HepG2 (cell line): ENCODE data around the gene CCL22. TPM values are rescaled to one million over a fixed set of nuclear protein-coding genes. Genes with fewer than 3 reads are reported as not detected.

Experiments used
- FOXP1 ChIP-seq, 2 experiments: fragments of 450-650 bp in 1 of 2; IDR thresholded peaks; 2 replicates each; pipeline ENCODE4 v1.6.1; 2017 to 2018; ENCODE audit warnings: antibody characterized with exemption in 1 of 2
- IKZF1 ChIP-seq: fragments of 450-650 bp; IDR thresholded peaks from 2 replicates; pipeline ENCODE4 v1.7.1; 2016
- KAT2B ChIP-seq: fragments of 150-350 bp; IDR thresholded peaks from 2 replicates; pipeline ENCODE4 v1.6.1; 2014; ENCODE audit warnings: low read depth, low read length, borderline replicate concordance
- NR2C2 ChIP-seq: sonication (generic); formaldehyde crosslinking; IDR thresholded peaks from 2 replicates; pipeline ENCODE4 v1.4.0; 2020; ENCODE audit warnings: missing genetic modification reagents, mild to moderate bottlenecking, moderate library complexity, borderline replicate concordance
- RBFOX2 ChIP-seq: fragments of 200-400 bp; formaldehyde crosslinking; IDR thresholded peaks from 2 replicates; pipeline ENCODE4 v1.6.1; 2017; ENCODE audit warnings: low read depth, mild to moderate bottlenecking, low read length
- ZBTB7A ChIP-seq: sonication (generic); formaldehyde crosslinking; IDR thresholded peaks from 2 replicates; pipeline ENCODE4 v1.8.0; 2022; ENCODE audit warnings: mild to moderate bottlenecking, missing genetic modification reagents
- ZNF34 ChIP-seq: sonication (generic); formaldehyde crosslinking; IDR thresholded peaks from 2 replicates; pipeline ENCODE4 v1.4.0; 2020; ENCODE audit warnings: mild to moderate bottlenecking, missing genetic modification reagents, borderline replicate concordance
- ZNF790 ChIP-seq: sonication (generic); formaldehyde crosslinking; IDR thresholded peaks from 2 replicates; pipeline ENCODE4 v1.8.0; 2022; ENCODE audit warnings: missing genetic modification reagents, mild to moderate bottlenecking, borderline replicate concordance
- polyA plus RNA-seq, 8 experiments: library from polyadenylated mRNA; depleted of rRNA in 3 of 8; stranded (reverse) in 7 of 8; unstranded in 1 of 8; fragments of >200 nt; fragmentation: Illumina TruSeq in 4 of 8; extraction: Trizol in 4 of 8; gene quantifications; 2 replicates each; pipeline versions ENCODE4 v1.2.1 to v1.2.3, GENCODE V29; 2011 to 2016; ENCODE audit warnings: low read depth in 4 of 8, missing spikeins in 1 of 8, mixed read lengths in 1 of 8; ENCODE audit not compliant: insufficient read depth in 1 of 8
- total RNA-seq, 5 experiments: library from RNA; depleted of rRNA; stranded (reverse); fragments of >200 nt; fragmentation: Illumina TruSeq; extraction: Trizol; gene quantifications; 2 replicates each; pipeline ENCODE4 v1.2.3, GENCODE V29; 2016; ENCODE audit warnings: low read depth in 1 of 5
- TF ChIP-seq, protein P1 (sequence below): sonication (generic); formaldehyde crosslinking; IDR thresholded peaks from one replicate; pipeline ENCODE4 v1.5.1; 2020; ENCODE audit warnings: mild to moderate bottlenecking, missing genetic modification reagents; ENCODE audit errors: not compliant biosample characterization
- TF ChIP-seq, protein P2 (sequence below): sonication (generic); formaldehyde crosslinking; IDR thresholded peaks from 2 replicates; pipeline ENCODE4 v1.4.0; 2020; ENCODE audit warnings: missing genetic modification reagents
- TF ChIP-seq, protein P3 (sequence below): sonication (generic); formaldehyde crosslinking; IDR thresholded peaks from 2 replicates; pipeline ENCODE4 v1.4.0; 2020; ENCODE audit warnings: mild to moderate bottlenecking, low read depth, missing genetic modification reagents
- TF ChIP-seq, protein P4 (sequence below): sonication (generic); formaldehyde crosslinking; IDR thresholded peaks from 2 replicates; pipeline ENCODE4 v1.4.0; 2020; ENCODE audit warnings: missing genetic modification reagents, low read depth, mild to moderate bottlenecking, borderline replicate concordance

CCL22 gene
- total and polyA plus RNA-seq, 2 of the 13 experiments (the other 11 are each of a cell fraction or from before 2014, with no cell fraction given) = not detected

DNA sequence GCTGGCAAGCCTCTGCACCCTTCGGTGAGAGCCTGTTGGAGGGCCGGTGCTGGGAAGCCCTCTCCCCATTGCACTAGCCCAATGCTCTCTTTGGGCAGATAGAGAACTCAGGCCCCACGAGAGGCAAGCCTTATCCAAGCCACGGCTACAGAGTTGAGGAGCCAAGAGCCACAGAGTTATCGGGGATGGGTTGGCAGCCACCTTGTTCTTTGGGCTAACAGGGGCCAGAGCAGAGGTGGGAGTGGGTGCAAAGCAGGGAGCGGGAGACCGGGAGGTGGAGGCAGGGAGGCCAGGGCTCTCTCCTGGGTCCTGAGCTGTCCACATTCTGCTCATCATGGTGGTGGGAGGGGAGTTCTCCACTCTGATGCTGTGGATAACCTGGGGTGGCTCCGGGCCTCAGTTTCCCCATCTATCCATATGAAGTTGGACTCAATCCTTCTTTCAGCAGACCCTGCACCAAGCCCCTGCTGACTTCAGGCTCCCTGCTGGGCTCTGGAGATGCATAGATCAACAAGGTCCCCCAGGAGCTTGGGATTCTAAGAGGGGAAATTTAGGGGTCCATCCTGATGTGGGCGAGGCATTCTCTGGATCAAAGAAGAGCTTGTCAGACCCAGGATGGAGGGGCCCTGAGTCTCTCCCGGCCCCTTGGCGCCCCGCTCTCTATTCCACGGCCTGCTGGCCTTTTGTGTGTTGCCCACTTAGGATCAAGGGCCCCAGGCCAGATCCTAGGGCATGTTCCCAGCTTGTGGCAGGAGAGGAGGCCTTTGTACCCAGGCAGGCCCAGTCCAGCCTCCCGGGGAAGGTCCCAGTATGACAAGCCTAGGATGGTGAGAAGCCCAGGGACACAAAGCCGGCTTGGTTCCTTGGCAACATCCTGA lies 13.2 kb downstream of the CCL22 start (continued):
- TF ChIP-seq, protein P1, sequence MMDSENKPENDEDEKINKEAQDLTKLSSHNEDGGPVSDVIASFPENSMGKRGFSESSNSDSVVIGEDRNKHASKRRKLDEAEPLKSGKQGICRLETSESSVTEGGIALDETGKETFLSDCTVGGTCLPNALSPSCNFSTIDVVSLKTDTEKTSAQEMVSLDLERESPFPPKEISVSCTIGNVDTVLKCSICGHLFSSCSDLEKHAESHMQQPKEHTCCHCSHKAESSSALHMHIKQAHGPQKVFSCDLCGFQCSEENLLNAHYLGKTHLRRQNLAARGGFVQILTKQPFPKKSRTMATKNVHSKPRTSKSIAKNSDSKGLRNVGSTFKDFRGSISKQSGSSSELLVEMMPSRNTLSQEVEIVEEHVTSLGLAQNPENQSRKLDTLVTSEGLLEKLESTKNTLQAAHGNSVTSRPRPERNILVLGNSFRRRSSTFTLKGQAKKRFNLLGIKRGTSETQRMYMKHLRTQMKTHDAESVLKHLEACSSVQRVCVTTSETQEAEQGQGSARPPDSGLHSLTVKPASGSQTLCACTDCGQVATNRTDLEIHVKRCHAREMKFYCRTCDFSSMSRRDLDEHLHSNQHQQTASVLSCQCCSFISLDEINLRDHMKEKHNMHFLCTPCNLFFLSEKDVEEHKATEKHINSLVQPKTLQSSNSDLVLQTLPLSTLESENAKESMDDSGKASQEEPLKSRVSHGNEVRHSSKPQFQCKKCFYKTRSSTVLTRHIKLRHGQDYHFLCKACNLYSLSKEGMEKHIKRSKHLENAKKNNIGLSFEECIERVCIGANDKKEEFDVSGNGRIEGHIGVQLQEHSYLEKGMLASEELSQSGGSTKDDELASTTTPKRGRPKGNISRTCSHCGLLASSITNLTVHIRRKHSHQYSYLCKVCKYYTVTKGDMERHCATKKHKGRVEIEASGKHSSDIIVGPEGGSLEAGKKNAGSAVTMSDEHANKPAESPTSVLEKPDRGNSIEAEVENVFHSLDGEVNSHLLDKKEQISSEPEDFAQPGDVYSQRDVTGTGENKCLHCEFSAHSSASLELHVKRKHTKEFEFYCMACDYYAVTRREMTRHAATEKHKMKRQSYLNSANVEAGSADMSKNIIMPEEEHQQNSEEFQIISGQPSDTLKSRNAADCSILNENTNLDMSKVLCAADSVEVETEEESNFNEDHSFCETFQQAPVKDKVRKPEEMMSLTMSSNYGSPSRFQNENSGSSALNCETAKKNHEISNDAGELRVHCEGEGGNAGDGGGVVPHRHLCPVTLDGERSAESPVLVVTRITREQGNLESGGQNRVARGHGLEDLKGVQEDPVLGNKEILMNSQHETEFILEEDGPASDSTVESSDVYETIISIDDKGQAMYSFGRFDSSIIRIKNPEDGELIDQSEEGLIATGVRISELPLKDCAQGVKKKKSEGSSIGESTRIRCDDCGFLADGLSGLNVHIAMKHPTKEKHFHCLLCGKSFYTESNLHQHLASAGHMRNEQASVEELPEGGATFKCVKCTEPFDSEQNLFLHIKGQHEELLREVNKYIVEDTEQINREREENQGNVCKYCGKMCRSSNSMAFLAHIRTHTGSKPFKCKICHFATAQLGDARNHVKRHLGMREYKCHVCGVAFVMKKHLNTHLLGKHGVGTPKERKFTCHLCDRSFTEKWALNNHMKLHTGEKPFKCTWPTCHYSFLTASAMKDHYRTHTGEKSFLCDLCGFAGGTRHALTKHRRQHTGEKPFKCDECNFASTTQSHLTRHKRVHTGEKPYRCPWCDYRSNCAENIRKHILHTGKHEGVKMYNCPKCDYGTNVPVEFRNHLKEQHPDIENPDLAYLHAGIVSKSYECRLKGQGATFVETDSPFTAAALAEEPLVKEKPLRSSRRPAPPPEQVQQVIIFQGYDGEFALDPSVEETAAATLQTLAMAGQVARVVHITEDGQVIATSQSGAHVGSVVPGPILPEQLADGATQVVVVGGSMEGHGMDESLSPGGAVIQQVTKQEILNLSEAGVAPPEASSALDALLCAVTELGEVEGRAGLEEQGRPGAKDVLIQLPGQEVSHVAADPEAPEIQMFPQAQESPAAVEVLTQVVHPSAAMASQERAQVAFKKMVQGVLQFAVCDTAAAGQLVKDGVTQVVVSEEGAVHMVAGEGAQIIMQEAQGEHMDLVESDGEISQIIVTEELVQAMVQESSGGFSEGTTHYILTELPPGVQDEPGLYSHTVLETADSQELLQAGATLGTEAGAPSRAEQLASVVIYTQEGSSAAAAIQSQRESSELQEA = peak; percentile 13
- TF ChIP-seq IKZF1 (no peak), RBFOX2 (no peak), ZBTB7A (CRISPR knock-in tag) (no peak), KAT2B (no peak), ZNF790 (peak; percentile 77; the same call in 1 of the 2 replicates), NR2C2 (no peak), ZNF34 (CRISPR knock-in tag) (no peak), FOXP1 (IDR thresholded peaks at IDR 0.05) (no peak), FOXP1 (CRISPR knock-in tag; IDR thresholded peaks at IDR 0.05) (no peak)
- TF ChIP-seq, protein P2, sequence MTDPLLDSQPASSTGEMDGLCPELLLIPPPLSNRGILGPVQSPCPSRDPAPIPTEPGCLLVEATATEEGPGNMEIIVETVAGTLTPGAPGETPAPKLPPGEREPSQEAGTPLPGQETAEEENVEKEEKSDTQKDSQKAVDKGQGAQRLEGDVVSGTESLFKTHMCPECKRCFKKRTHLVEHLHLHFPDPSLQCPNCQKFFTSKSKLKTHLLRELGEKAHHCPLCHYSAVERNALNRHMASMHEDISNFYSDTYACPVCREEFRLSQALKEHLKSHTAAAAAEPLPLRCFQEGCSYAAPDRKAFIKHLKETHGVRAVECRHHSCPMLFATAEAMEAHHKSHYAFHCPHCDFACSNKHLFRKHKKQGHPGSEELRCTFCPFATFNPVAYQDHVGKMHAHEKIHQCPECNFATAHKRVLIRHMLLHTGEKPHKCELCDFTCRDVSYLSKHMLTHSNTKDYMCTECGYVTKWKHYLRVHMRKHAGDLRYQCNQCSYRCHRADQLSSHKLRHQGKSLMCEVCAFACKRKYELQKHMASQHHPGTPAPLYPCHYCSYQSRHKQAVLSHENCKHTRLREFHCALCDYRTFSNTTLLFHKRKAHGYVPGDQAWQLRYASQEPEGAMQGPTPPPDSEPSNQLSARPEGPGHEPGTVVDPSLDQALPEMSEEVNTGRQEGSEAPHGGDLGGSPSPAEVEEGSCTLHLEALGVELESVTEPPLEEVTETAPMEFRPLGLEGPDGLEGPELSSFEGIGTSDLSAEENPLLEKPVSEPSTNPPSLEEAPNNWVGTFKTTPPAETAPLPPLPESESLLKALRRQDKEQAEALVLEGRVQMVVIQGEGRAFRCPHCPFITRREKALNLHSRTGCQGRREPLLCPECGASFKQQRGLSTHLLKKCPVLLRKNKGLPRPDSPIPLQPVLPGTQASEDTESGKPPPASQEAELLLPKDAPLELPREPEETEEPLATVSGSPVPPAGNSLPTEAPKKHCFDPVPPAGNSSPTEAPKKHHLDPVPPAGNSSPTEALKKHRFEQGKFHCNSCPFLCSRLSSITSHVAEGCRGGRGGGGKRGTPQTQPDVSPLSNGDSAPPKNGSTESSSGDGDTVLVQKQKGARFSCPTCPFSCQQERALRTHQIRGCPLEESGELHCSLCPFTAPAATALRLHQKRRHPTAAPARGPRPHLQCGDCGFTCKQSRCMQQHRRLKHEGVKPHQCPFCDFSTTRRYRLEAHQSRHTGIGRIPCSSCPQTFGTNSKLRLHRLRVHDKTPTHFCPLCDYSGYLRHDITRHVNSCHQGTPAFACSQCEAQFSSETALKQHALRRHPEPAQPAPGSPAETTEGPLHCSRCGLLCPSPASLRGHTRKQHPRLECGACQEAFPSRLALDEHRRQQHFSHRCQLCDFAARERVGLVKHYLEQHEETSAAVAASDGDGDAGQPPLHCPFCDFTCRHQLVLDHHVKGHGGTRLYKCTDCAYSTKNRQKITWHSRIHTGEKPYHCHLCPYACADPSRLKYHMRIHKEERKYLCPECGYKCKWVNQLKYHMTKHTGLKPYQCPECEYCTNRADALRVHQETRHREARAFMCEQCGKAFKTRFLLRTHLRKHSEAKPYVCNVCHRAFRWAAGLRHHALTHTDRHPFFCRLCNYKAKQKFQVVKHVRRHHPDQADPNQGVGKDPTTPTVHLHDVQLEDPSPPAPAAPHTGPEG = no peak
- TF ChIP-seq, protein P3, sequence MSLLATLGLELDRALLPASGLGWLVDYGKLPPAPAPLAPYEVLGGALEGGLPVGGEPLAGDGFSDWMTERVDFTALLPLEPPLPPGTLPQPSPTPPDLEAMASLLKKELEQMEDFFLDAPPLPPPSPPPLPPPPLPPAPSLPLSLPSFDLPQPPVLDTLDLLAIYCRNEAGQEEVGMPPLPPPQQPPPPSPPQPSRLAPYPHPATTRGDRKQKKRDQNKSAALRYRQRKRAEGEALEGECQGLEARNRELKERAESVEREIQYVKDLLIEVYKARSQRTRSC = no peak; the same call in 1 of the 2 replicates
- TF ChIP-seq, protein P4, sequence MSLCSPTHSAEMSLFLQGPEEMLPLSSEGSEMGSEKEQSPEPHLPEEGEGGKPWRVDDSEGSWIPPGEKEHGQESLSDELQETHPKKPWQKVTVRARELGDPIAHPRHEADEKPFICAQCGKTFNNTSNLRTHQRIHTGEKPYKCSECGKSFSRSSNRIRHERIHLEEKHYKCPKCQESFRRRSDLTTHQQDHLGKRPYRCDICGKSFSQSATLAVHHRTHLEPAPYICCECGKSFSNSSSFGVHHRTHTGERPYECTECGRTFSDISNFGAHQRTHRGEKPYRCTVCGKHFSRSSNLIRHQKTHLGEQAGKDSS (CRISPR knock-in tag) = peak; percentile 3; the same call in 1 of the 2 replicates
